GM20431 (cell line): ENCODE data around the gene USP10.

Source experiments
- in situ Hi-C: fragments of 300-500 bp; cut with MseI, MboI; formaldehyde crosslinking; loops from one replicate; pipeline ENCODE4 v1.15.0; 2020; ENCODE audit warnings: low sequenced_read_pairs; ENCODE audit not compliant: unreplicated experiment

Gene USP10

GRCh38 chr16:84761448-84762368 is 61.9 kb downstream of the USP10 start:
- in situ Hi-C loops = no loop called here

- in situ Hi-C loops = no loop called here
Observed at GRCh38 chr16:84763164-84763563, 63.4 kb downstream of the USP10 start.

DNA sequence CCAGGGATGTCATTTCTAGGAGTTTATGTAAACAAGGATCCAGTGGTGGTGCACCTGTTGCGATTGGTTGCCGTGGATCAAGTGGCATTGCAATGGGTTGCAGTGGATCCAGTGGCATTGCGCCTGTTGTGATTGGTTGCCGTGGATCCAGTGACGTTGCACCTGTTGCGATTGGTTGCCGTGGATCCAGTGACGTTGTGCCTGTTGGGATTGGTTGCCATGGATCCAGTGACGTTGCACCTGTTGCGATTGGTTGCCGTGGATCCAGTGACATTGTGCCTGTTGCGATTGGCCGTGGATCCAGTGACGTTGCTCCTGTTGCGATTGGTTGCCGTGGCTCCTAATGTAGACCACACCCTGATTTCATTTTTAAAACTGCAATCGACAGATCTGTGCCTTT is 63.8 kb downstream of the USP10 start:
- in situ Hi-C loops = no loop called here

- in situ Hi-C loops = no loop called here
Observed at GRCh38 chr16:84764970-84765369, 65.2 kb downstream of the USP10 start.

DNA sequence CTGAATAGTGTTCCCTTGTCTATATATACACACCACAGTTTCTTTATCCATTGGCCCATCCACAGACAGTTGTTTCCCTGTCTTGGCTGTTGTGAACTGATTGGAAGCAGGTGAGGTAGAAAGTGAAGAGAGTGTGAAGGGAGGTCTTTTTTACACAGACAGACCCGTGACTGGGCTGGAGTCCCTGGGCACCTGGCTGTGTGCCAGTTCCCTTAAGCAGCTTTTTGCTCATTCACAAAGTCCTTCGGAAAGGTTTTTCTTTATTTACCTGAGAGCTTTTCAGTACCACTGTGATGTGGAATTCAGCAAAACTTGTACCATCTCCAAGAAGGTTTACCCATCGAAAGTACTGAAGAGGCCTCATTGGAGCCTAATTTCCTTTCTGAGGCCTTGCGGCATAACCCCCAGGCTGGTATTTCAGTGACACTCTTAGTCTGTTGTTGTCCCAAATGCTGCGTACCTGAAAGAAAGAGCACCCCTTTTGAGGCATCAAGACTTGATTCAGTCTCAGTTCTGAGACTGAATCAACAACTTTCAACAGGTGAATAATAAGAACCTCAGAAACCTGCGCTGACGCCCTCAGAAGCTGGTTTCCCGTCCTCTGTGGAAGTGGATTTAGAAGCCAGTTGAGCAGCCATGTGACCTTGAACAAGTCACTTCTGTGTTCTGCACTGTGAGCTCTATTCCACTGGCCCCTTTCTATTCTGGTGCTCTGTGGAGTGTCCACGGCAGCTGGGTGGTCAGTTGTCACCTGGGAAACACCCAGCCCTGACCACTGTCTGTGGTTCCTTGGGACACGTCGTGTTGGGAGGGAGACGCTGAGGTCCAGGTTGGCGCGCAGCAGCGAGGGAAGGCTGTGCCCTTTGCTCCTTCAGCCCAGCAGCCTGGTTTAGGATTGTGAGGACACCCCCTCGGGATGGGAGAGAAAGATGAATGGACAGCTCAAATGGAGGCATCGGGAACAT is 66.1 kb downstream of the USP10 start:
- in situ Hi-C loops = no loop called here

GRCh38 chr16:84766978-84767773 is 67.4 kb downstream of the USP10 start:
- in situ Hi-C loops = no loop called here

DNA sequence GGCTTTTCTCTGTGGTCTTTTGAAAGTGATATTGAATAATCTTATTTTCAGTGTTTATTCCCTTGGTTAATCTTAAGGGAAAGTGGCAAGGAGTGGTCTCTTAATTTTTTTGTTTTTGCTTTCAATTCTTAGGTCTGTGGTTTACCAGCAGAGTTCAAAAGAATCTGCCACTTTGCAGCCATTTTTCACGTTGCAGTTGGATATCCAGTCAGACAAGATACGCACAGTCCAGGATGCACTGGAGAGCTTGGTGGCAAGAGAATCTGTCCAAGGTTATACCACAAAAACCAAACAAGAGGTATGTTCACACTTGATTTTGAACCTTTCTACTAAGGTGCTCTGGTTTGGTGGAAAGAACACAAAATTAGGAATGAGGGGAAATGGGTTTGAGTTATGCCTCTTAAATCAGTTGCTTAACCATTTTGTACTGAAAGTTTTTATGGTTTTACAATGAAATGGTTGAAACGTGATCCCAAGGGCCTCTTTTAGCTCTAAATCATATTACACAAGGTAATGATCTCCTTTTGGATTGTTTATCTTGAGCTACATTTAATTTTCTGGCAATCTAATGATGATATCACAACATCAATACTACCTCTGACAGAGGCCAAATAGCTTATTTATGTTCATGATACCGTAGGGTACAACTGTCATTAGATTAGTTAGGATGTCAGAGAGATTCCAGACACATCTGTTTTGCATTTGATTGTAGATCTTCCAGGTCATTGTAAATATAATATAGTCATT is 68.4 kb downstream of the USP10 start:
- in situ Hi-C loops = no loop called here

DNA sequence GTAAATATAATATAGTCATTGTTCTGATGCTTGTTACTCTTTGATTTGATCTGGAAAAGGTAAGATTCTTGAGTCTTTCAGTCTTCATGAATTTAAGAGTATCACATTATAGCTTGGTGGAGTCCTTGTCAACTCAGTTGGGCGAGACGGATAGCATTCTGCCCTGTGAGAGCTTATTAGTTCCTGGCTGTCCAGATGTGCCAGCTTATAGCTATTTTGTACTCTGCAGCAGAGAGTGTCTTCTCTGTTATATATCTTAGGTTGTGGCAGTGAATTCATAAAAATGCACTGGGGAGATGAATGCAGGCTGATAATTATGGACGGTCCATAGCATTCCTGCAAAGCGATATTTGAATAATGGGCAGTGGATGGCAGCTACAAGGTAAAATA is 69.0 kb downstream of the USP10 start:
- in situ Hi-C loops = no loop called here

DNA sequence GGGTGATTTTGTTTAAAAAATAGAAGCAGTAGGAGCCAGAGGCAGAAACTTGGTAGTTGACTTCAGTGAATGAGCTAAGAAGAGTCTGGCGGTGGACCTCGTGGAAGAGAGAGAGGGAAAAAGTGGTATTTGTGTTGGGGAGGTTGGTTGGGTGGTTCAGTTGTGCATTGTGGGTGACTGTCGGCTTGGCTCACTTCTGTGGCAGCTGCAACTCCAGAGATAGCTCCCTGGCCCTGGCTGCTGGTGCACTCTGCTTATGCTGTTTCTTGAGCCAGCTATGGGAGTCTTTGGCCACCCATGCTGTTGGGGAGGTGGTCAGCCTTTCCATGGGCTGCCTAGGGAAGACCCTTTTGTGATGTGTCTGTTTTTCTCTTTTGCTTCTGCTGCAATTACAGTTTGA is 69.6 kb downstream of the USP10 start:
- in situ Hi-C loops = no loop called here

DNA sequence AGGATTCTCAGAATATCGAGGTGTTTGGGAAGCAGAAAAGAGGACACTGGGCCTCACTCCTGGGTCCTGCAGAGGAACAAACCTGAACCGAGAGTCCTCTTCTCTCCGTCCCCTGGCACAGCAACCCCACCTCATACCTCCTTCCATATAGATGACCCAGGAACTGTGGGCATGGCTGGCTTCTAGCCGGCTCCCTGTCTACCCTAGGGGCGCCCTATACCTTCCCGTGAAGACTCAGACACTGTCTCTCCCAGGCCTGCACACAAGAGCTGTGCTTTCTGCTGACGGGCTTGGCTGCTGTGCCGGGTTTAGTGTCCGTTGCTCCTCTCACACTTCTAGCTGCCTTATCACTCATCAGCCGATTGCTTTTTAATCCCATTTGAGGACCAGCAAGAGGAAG is 73.5 kb downstream of the USP10 start:
- in situ Hi-C loops = no loop called here

DNA sequence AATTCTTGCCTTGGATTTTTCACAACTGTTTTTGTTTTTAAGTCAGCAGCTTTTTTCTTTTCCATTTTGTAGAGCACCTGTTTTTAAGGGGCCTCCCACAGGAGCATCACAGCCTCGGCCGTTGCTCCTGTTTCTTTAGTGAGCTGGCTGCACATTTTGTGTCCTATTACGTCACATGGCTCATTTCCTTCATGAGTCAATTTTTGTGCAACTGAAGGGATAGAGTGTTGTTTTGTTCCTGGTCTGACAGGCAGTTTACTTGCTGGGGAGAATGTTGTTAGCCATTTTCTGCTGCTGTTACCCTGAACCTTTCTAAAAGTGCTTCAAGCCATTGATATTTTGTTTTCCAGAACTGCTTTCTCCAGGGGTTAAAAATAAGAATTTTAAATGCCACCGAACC is 75.0 kb downstream of the USP10 start:
- in situ Hi-C loops = no loop called here

DNA sequence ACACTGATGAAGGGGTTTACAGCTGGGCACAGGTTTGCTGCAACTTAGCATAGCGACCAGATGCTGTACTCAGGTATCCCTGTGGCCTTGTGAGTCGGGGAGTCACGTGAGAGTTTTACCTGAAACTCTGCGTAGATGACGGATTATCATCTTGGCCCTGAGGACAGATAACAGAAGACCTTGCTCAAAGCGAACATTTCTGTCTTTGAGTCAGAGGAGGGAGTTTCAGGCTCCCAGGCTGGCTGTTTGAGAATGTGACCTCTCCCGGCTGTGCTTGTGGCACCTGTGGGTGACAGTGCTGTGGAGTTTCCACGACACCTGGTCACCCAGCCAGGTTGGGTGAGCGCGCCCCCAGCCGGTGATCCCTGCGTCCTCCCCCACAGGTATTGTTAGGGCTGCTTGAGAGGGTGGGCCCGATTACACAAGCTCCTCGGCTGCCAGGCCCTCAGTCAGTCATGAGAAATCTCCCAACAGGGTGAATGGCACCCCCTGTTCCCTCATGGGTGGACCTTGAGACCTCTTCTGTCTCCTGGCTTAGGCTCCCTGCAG is 75.5 kb downstream of the USP10 start:
- in situ Hi-C loops = no loop called here

- in situ Hi-C loops = no loop called here
Observed at GRCh38 chr16:84777435-84777834, 77.6 kb downstream of the USP10 start.

DNA sequence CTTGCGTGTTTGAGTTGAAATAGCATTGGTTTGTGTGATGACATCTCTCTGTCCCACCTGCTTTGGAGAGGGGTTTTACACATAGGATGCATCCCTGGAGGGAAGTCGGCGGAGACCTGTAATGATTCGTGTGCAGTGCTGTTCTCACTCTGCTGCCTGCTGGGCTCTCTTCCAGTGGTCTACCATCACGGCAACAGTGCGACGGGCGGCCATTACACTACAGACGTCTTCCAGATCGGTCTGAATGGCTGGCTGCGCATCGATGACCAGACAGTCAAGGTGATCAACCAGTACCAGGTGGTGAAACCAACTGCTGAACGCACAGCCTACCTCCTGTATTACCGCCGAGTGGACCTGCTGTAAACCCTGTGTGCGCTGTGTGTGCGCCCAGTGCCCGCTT is 78.9 kb downstream of the USP10 start:
- in situ Hi-C loops = no loop called here

- in situ Hi-C loops = no loop called here
Observed at GRCh38 chr16:84780063-84780462, 80.3 kb downstream of the USP10 start.

DNA sequence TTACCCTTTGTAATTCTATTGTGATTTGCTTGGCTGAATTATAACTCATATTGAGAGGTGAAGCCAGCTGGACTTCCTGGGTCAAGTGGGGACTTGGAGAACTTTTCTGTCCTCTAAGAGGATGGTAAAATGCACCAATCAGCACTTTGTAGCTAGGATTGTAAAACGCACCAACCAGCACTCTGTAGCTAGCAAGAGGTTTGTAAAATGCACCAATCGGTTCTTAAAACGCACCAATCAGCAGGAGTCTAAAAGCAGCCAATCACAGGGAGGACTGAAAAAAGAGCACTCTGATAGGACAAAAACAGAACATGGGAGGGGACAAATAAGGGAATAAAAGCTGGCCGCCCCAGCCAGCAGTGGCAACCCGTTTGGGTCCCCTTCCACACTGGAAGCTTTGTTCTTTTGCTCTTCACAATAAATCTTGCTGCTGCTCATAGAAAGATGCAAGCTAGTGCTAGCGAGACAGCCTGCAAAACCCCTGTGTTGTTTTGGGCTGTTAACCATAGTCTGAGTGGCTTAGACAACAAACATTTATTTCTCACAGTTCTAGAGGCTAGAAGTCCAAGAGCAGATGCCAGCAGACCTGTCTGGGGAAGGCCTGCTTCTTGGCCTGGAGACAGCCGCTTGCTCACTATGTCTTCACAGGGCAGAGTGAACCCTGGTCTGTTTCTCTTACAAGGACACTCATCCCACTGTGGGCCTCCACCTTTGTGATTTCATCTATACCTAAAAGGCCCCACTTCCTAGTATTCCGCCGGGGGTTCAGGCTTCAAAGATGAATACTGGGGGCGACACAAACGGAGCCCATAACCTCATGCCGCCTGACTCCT is 81.0 kb downstream of the USP10 start:
- in situ Hi-C loops = no loop called here

GRCh38 chr16:84782846-84783245 is 83.0 kb downstream of the USP10 start:
- in situ Hi-C loops = no loop called here

DNA sequence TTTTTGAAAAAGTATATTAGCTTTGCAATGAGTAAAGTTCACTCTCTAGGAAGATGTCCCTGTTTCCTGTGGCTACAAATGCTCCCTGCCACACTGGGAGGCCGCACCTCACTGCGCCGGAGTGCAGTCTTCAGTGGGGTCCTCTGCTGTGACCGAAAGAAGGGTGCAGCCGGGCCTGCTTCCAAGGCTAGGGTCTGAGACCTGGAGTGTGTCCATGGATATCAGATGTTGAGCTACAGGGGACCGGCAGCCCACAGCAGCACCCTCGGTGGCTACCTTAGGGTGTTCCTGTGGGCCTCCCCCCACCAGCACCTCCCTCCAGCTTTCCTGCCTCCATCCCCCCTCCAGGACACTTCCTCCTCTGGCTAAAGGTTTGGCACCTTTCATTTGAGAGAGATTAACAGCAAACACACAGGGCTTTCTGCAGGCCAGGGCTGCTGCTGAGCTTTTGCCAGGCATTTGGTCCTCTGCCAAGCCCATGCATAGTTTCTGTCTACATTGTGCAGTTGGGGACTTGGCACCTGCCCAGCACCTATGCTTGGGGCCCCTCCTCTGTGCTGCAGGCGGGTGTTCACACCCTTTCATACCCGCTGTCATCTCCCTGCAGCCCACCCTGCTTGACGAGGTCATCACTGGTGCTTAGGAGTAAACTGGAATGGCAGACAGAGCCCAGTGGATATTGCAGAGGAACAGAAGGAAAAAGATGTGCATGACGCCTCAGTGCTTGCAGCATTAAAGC is 86.2 kb downstream of the USP10 start:
- in situ Hi-C loops = no loop called here
